Endothelial cell of umbilical vein (primary cell): ENCODE results near the gene EIF3C. TPM values are rescaled to one million over a fixed set of nuclear protein-coding genes. Genes with fewer than 3 reads are reported as not detected.
A peak's percentile ranks its signal among the peaks of the same experiment; 100 is the strongest.
"Not testable (repeated sequence)": the region's sequence is repeated elsewhere in the genome, so short reads cannot be mapped to it uniquely, and the experiment has no call there.

ENCODE experiments used
- BruUV-seq: library from RNA; stranded (reverse); fragments of 400-500 nt; replicated peaks from 2 replicates; lab custom pipeline; 2021; lab: Mats Ljungman, UMichigan
- CTCF ChIA-PET: fragments of 300-600, 350-600 bp; sonication (Branson Sonifier 250); formaldehyde crosslinking; loops from one replicate; lab custom pipeline; 2021; ENCODE audit warnings: antibody characterized with exemption, inconsistent platforms; lab: Charles Lee
- POLR2A ChIA-PET: fragments of 300-600, 350-600 bp; sonication (Branson Sonifier 250); formaldehyde crosslinking; loops from one replicate; lab custom pipeline; 2021; ENCODE audit warnings: antibody characterized with exemption, inconsistent platforms; lab: Charles Lee
- DNase-seq: peaks from one replicate; pipeline ENCODE4 v3.0.0-alpha.2; 2011; ENCODE audit warnings: low read depth, low spot score
- FAIRE-seq: peaks from 2 replicates; lab custom pipeline; 2011; peaks lifted over from hg19 to GRCh38; lab: Jason Lieb, UNC
- H2AFZ ChIP-seq: 2 replicates; pipeline ENCODE4 v1.6.0; 2012; ENCODE audit warnings: low read depth, low read length, control low read depth, inconsistent platforms
- H3K27ac ChIP-seq: 2 replicates; pipeline ENCODE4 v1.5.1; 2011; ENCODE audit warnings: low read depth, mild to moderate bottlenecking, control low read depth, low read length, moderate library complexity; ENCODE audit not compliant: insufficient read depth
- H3K27me3 ChIP-seq, 2 experiments: 2 replicates each; pipeline versions ENCODE4 v1.6.0 to v1.6.1; 2011; ENCODE audit warnings: low read length in 2 of 2, mixed read lengths in 1 of 2; ENCODE audit not compliant: control insufficient read depth in 2 of 2, insufficient read depth in 2 of 2
- H3K36me3 ChIP-seq, 2 experiments: 2 replicates in 1 of 2; 3 replicates in 1 of 2; pipeline ENCODE4 v1.5.1; 2011; ENCODE audit warnings: low read length in 2 of 2, mild to moderate bottlenecking in 1 of 2, moderate library complexity in 1 of 2; ENCODE audit not compliant: control insufficient read depth in 2 of 2, insufficient read depth in 2 of 2; ENCODE audit errors: extremely low read depth in 1 of 2
- H3K4me1 ChIP-seq: 3 replicates; pipeline ENCODE4 v1.5.1; 2011; ENCODE audit warnings: mild to moderate bottlenecking, low read length; ENCODE audit not compliant: control insufficient read depth, insufficient read depth; ENCODE audit errors: extremely low read depth
- H3K4me2 ChIP-seq: 2 replicates; pipeline ENCODE4 v1.6.1; 2011; ENCODE audit warnings: low read length, control low read depth, mixed read lengths; ENCODE audit not compliant: insufficient read depth
- H3K4me3 ChIP-seq, 3 experiments: fragments of 200-600 bp in 1 of 3; sonication (generic), shearing (Covaris generic) in 1 of 3; replicated peaks in 1 of 3; 2 replicates each; pipeline ENCODE4 v1.5.1; 2011 to 2016; ENCODE audit warnings: control low read depth in 3 of 3, low read length in 3 of 3, mild to moderate bottlenecking in 2 of 3, inconsistent platforms in 1 of 3, low read depth in 1 of 3, moderate library complexity in 1 of 3; ENCODE audit not compliant: insufficient read depth in 1 of 3
- H3K79me2 ChIP-seq: 2 replicates; pipeline ENCODE4 v1.6.0; 2012; ENCODE audit warnings: low read length, inconsistent platforms; ENCODE audit not compliant: control insufficient read depth, insufficient read depth
- H3K9ac ChIP-seq: replicated peaks from 2 replicates; pipeline ENCODE3; 2011; ENCODE audit warnings: low read length, control low read depth; ENCODE audit not compliant: insufficient read depth; ENCODE audit errors: extremely low read depth
- H3K9me1 ChIP-seq: replicated peaks from 3 replicates; pipeline ENCODE4 v1.6.0; 2011; ENCODE audit warnings: mild to moderate bottlenecking, low read length; ENCODE audit not compliant: control insufficient read depth, insufficient read depth; ENCODE audit errors: extremely low read depth
- H3K9me3 ChIP-seq: replicated peaks from 2 replicates; pipeline ENCODE4 v1.5.1; 2012; ENCODE audit warnings: low read length, inconsistent platforms; ENCODE audit not compliant: control insufficient read depth, insufficient read depth
- H4K20me1 ChIP-seq: replicated peaks from 2 replicates; pipeline ENCODE3; 2011; ENCODE audit warnings: mild to moderate bottlenecking, low read length; ENCODE audit not compliant: control insufficient read depth, insufficient read depth; ENCODE audit errors: extremely low read depth
- dilution Hi-C: fragments of 300-500 bp; cut with MboI; formaldehyde crosslinking; loops from one replicate; pipeline ENCODE4 v1.15.0; 2019; ENCODE audit warnings: low sequenced_read_pairs; ENCODE audit not compliant: extremely low pct_ligation_motif_present
- intact Hi-C: fragments of 100-400 bp; cut with micrococcal nuclease; formaldehyde crosslinking; loops from one replicate; pipeline ENCODE4 v1.10.0; 2022
- polyA plus RNA-seq, 4 experiments: library from polyadenylated mRNA; depleted of rRNA in 3 of 4; stranded (reverse) in 3 of 4; unstranded in 1 of 4; fragments of >200 nt; gene quantifications; 2 replicates each; pipeline versions ENCODE4 v1.2.1 to v1.2.3, GENCODE V29; 2011 to 2012; ENCODE audit warnings: missing spikeins in 1 of 4
- total RNA-seq: library from RNA; stranded (reverse); gene quantifications from 2 replicates; pipeline ENCODE4 v1.2.3, GENCODE V29; 2021

EIF3C gene
- total and polyA plus RNA-seq, 2 donors (not counting 3 experiments of a cell fraction or from before 2014, with no cell fraction given), result 417 to 669 TPM

GRCh38 chr16:28739787-28740186 lies 28.5 kb downstream of the EIF3C start:
- H4K20me1 ChIP-seq, H3K79me2 ChIP-seq, H3K4me3 ChIP-seq, dilution Hi-C loops, H3K9ac ChIP-seq, intact Hi-C loops, FAIRE-seq, H3K9me1 ChIP-seq, H3K36me3 ChIP-seq, POLR2A ChIA-PET, CTCF ChIA-PET, H3K4me2 ChIP-seq, DNase-seq, BruUV-seq, H2AFZ ChIP-seq, H3K9me3 ChIP-seq, H3K4me1 ChIP-seq, H3K27me3 ChIP-seq, H3K27ac ChIP-seq: not testable (repeated sequence)

- intact Hi-C loops, H3K27me3 ChIP-seq, H3K4me3 ChIP-seq, H3K27ac ChIP-seq, DNase-seq, H3K4me1 ChIP-seq, BruUV-seq, H3K36me3 ChIP-seq, H4K20me1 ChIP-seq, FAIRE-seq, H3K9me1 ChIP-seq, POLR2A ChIA-PET, H3K9me3 ChIP-seq, CTCF ChIA-PET, H3K4me2 ChIP-seq, H3K79me2 ChIP-seq, H3K9ac ChIP-seq, dilution Hi-C loops, H2AFZ ChIP-seq: not testable (repeated sequence)
These were observed 29.4 kb downstream of the EIF3C start for GRCh38 chr16:28740631-28741030.

DNA sequence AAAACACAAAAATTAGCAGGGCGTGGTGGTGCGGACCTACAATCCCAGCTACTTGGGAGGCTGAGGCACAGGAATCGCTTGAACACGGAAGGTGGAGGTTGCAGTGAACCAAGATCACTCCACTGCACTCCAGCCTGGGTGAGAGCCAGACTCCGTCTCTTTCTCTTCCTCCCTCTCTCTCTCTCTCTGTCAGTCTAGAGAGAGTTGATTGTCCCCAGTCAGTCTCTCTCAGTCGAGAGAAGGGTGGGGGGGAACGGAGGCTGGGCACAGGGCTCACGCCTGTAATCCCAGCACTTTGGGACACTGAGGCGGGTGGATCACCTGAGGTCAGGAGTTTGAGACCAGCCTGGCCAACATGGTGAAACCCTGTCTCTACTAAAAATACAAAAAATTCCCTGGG lies 30.0 kb downstream of the EIF3C start:
- H3K4me2 ChIP-seq, POLR2A ChIA-PET: not testable (repeated sequence)
- peak; percentile 76 for FAIRE-seq

DNA sequence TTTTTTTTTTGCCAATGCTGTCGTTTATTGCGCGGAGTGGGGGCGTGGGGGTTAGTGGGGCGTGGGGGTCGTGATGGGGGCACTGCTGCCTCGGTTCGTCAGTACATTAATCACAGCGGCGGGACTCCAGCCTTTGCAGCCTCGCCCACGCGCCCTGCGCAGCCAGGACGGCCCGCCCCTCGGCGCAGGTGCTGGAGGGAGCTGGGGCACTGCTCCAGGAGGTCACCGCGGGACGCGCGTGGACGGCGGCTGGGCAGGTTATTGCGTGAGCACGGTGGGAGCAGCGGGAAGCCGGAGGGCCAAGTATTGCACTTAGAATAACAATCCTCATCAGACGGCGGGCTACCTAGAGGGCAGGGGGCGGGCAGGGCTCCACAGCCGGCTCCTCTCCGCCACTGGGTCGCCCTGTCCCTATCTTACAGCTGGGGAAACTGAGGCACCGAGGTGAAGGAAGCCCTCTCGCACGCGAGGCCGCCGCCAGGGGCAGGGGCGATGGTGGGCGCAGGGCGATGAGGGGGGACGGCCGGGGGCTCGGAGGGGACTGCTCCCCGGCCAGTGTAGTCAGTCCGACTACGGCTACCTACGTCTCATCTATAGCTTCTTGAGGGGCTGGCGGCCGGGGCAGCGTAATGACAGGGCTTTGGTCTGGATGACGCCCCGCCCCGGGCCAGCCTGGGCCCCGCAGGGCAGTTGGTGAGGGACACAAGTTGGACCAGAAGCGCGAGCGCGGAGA lies 35.5 kb downstream of the EIF3C start:
- H3K36me3 ChIP-seq, H3K27ac ChIP-seq, H3K4me1 ChIP-seq, H3K27me3 ChIP-seq, POLR2A ChIA-PET, H4K20me1 ChIP-seq, H2AFZ ChIP-seq, H3K79me2 ChIP-seq, dilution Hi-C loops, H3K9me1 ChIP-seq, intact Hi-C loops, DNase-seq, H3K4me2 ChIP-seq, H3K9me3 ChIP-seq, CTCF ChIA-PET, H3K9ac ChIP-seq, BruUV-seq, H3K4me3 ChIP-seq, FAIRE-seq: not testable (repeated sequence)

More for the DNA sequence above, 30.0 kb downstream of the EIF3C start:
- H3K9me3 ChIP-seq, H4K20me1 ChIP-seq, BruUV-seq, intact Hi-C loops, H3K4me3 ChIP-seq, H3K79me2 ChIP-seq, H3K9me1 ChIP-seq, H3K27me3 ChIP-seq, DNase-seq, CTCF ChIA-PET, H3K9ac ChIP-seq, H3K27ac ChIP-seq, H3K36me3 ChIP-seq, H3K4me1 ChIP-seq, H2AFZ ChIP-seq, dilution Hi-C loops: not testable (repeated sequence)
